Naive thymus-derived CD4-positive, alpha-beta T cell (primary cell): ENCODE data around the gene MCCD1. TPM values are rescaled to one million over a fixed set of nuclear protein-coding genes. Genes with fewer than 3 reads are reported as not detected.
A peak's percentile ranks its signal among the peaks of the same experiment; 100 is the strongest.
"Not testable (repeated sequence)": the region's sequence is repeated elsewhere in the genome, so short reads cannot be mapped to it uniquely, and the experiment has no call there.

ENCODE experiments used
- ATAC-seq: fragments of 150-1000 bp; cut with Tn5 transposase; 2 replicates; pipeline ENCODE4 v1.10.0; 2021; ENCODE audit warnings: mild to moderate bottlenecking, moderate library complexity
- CTCF ChIA-PET: fragments of 350-600 bp; sonication (Branson Sonifier 250); formaldehyde crosslinking; loops from one replicate; lab custom pipeline; 2021; ENCODE audit warnings: antibody characterized with exemption; lab: Charles Lee
- POLR2A ChIA-PET: fragments of 350-600 bp; sonication (Branson Sonifier 250); formaldehyde crosslinking; loops from one replicate; lab custom pipeline; 2021; ENCODE audit warnings: antibody characterized with exemption, inconsistent platforms; lab: Charles Lee
- DNase-seq, 9 donors: peaks; one replicate each; pipeline versions ENCODE4 v3.0.0 to v3.0.0-alpha.2; 2020 to 2022; ENCODE audit warnings: mixed read lengths in 1 of 9
- H3K27ac ChIP-seq: one replicate; pipeline ENCODE4 v1.7.0; 2013; ENCODE audit warnings: mild to moderate bottlenecking, low read depth, low read length, moderate library complexity
- H3K27me3 ChIP-seq, 2 donors: one replicate each; pipeline ENCODE4 v1.7.0; 2013; ENCODE audit warnings: low read length in 2 of 2, mild to moderate bottlenecking in 2 of 2, moderate library complexity in 2 of 2; ENCODE audit not compliant: control insufficient read depth in 2 of 2, insufficient read depth in 2 of 2
- H3K36me3 ChIP-seq, 3 experiments: 1 replicate in 2 of 3; 2 replicates in 1 of 3; pipeline ENCODE4 v1.7.0; 2013; ENCODE audit warnings: low read length in 3 of 3, mild to moderate bottlenecking in 3 of 3, moderate library complexity in 1 of 3; ENCODE audit not compliant: insufficient read depth in 3 of 3, control insufficient read depth in 2 of 3
- H3K4me1 ChIP-seq, 2 donors: one replicate each; pipeline ENCODE4 v1.7.0; 2013; ENCODE audit warnings: low read length in 2 of 2, mild to moderate bottlenecking in 2 of 2, moderate library complexity in 1 of 2; ENCODE audit not compliant: control insufficient read depth in 2 of 2, insufficient read depth in 2 of 2
- H3K4me3 ChIP-seq: 2 replicates; pipeline ENCODE4 v1.7.0; 2013; ENCODE audit warnings: mild to moderate bottlenecking, low read length
- H3K9me3 ChIP-seq, 3 experiments: 1 replicate in 2 of 3; 2 replicates in 1 of 3; pipeline ENCODE4 v1.7.0; 2013; ENCODE audit warnings: low read length in 3 of 3; ENCODE audit not compliant: control insufficient read depth in 2 of 3
- H3K27ac Mint-ChIP-seq, 9 donors: one replicate each; pipeline ENCODE4 v1.8.0; 2020 to 2022; ENCODE audit warnings: mixed read lengths in 9 of 9, mild to moderate bottlenecking in 8 of 9, moderate library complexity in 5 of 9, inconsistent platforms in 2 of 9
- H3K27me3 Mint-ChIP-seq, 5 donors: one replicate each; pipeline ENCODE4 v1.8.0; 2021 to 2022; ENCODE audit warnings: mixed read lengths in 5 of 5, mild to moderate bottlenecking in 1 of 5
- H3K36me3 Mint-ChIP-seq, 5 donors: one replicate each; pipeline ENCODE4 v1.8.0; 2020 to 2022; ENCODE audit warnings: mixed read lengths in 5 of 5, mild to moderate bottlenecking in 3 of 5, inconsistent platforms in 1 of 5
- H3K4me1 Mint-ChIP-seq, 7 donors: one replicate each; pipeline ENCODE4 v1.8.0; 2020 to 2022; ENCODE audit warnings: mixed read lengths in 7 of 7, mild to moderate bottlenecking in 3 of 7, inconsistent platforms in 1 of 7
- H3K4me3 Mint-ChIP-seq, 10 donors: one replicate each; pipeline ENCODE4 v1.8.0; 2020 to 2022; ENCODE audit warnings: mild to moderate bottlenecking in 10 of 10, mixed read lengths in 10 of 10, moderate library complexity in 6 of 10, inconsistent platforms in 2 of 10
- H3K9me3 Mint-ChIP-seq, 11 donors: one replicate each; pipeline ENCODE4 v1.8.0; 2020 to 2022; ENCODE audit warnings: mixed read lengths in 11 of 11, mild to moderate bottlenecking in 4 of 11, inconsistent platforms in 1 of 11, moderate library complexity in 1 of 11
- intact Hi-C, 2 donors: fragments of 100-400 bp; cut with micrococcal nuclease; formaldehyde crosslinking; loops; one replicate each; pipeline ENCODE4 v1.15.1; 2023
- polyA plus RNA-seq, 2 donors: library from polyadenylated mRNA; unstranded; fragments of 300-500 nt; fragmentation: Illumina TruSeq; gene quantifications; one replicate each; pipeline ENCODE4 v1.2.3, GENCODE V29; 2021
- total RNA-seq, 6 experiments: library from RNA in 5 of 6; stranded (reverse) in 5 of 6; gene quantifications; 1 replicate in 5 of 6; 2 replicates in 1 of 6; pipeline ENCODE4 v1.2.3 and lab custom pipeline; 2021 to 2026

Gene MCCD1
- total and polyA plus RNA-seq, 7 experiments from 2014 or later = not detected

DNA sequence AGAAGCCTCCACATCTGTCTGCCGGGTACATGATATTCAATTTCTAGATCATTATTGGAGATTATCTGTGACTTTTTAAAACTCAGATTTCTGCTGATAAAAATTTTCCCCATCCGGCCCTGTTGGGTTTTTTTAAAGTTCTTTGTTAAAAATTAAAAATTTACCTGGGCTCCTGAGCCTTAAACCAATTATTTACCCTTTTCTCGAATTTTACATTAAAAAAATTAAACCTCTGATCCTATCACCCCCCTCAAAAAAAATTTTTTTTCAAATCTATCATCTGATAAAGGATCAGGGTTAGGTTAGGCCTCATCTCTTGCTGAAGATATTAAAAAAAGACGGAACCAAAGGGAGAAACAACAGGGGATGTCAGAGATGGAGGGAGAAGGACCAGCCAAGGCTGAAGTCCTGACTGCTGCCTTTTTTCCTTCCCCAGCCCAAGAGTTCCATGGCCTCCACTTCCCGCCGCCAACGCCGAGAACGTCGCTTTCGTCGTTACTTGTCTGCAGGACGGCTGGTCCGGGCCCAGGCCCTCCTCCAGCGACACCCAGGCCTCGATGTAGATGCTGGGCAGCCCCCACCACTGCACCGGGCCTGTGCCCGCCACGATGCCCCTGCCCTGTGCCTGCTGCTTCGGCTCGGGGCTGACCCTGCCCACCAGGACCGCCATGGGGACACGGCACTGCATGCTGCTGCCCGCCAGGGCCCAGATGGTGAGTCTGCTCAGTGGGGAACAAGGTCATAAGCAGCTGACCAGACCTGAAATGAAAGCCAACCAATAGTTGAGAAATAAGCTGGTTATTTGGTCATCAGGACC, 19.2 kb downstream of the MCCD1 start:
- ATAC-seq = no peak
- ChIA-PET CTCF (interaction anchor here (1.0 to 13.5 kb wide), 6 partner anchors 12 to 282 kb away, joined by 3 to 501 read pairs (median 6); partner anchors contain the start of genes LST1, LTB, NCR3 and TNF), POLR2A (interaction anchor here (0.6 to 53.8 kb wide), 10 partner anchors 9 to 1424 kb away, joined by 3 to 3078 read pairs (median 4); partner anchors contain the start of genes AIF1, LSM2, LST1 and LTA)
- no peaks in the 10 kb centered on the region for H3K9me3 ChIP-seq
- intact Hi-C loops = loop anchor here (1.0 to 10.0 kb wide), 12 partner anchors 24 to 411 kb away; partner anchors contain the start of genes BAG6 (in 2 of the 2), PRRC2A (in 2 of the 2), ABHD16A (in 1 of the 2) and EHMT2 (in 1 of the 2)
- Mint-ChIP-seq H3K27me3 (no peaks in the 10 kb centered on the region), H3K9me3 (peaks cover 0 to 1% (median 0%) of the 10 kb centered on the region in 11 donors), H3K4me1 (peaks cover 22 to 49% (median 43%) of the 10 kb centered on the region in 7 donors), H3K36me3 (peaks cover 0 to 5% (median 0%) of the 10 kb centered on the region in 5 donors), H3K4me3 (peak overlapping the region; percentile 81 to 97 (median 91)), H3K27ac (peak overlapping the region; percentile 78 to 98 (median 95))
- no peaks in the 10 kb centered on the region for H3K36me3 ChIP-seq
- H3K27me3 ChIP-seq = no peaks in the 10 kb centered on the region
- H3K4me3 ChIP-seq = peak overlapping the region; percentile 68
- peaks cover 16 to 25% of the 10 kb centered on the region in 2 donors for H3K4me1 ChIP-seq
- peak overlapping the region; percentile 89 for H3K27ac ChIP-seq
- DNase-seq = no peak

DNA sequence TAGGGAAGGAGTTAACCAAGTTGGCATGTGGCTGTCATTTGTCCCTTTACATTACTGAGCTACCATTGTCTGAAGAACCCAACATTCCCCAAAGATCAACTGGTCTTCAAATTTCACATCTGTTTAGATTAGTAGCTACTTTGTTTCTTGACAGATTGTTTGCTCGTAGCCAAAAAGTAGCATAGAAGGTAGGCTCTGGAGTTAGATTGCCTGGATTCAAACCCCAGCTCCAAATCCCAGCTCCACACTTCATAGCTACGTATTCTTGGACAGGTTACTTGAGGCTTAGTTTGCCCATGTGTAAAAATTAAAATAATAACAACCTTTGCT, 19.7 kb downstream of the MCCD1 start:
- POLR2A ChIA-PET = interaction anchor here (0.8 to 53.8 kb wide), 6 partner anchors 9 to 278 kb away, joined by 3 to 3078 read pairs (median 3); partner anchors contain the start of genes AIF1, LST1, LTA and LTB
- peaks cover 22 to 45% (median 39%) of the 10 kb centered on the region in 7 donors for H3K4me1 Mint-ChIP-seq

DNA sequence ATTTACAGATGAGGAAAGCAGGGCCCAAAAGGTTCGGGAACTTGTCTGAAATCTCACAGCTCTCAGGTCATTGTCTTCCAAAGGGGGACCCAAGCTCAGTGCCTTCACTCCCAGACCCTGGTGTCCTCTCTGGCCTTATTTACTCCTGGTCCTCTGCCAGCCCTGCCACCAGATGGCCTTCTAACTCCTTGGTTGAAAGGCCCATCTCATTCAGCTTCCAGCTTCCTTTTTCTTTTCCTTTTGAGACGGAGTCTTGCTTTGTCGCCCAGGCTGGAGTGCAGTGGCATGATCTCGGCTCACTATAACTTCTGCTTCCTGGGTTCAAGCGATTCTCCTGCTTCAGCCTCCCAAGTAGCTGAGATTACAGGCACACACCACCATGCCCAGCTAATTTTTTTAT, 22.6 kb downstream of the MCCD1 start:
- H3K36me3 ChIP-seq, H3K4me3 ChIP-seq, H3K9me3 Mint-ChIP-seq, H3K27me3 ChIP-seq, H3K27me3 Mint-ChIP-seq, H3K9me3 ChIP-seq, H3K27ac ChIP-seq, H3K36me3 Mint-ChIP-seq: not testable (repeated sequence)
- CTCF ChIA-PET = interaction anchor here (0.6 to 13.5 kb wide), 19 partner anchors 9 to 279 kb away, joined by 3 to 501 read pairs (median 5); partner anchors contain the start of genes BAG6, DDX39B, LST1 and LTB
- peaks cover 20 to 24% of the 10 kb centered on the region in 2 donors for H3K4me1 ChIP-seq
- peak overlapping the region in 8 of 9 donors; percentile 36 to 86 (median 66) for H3K27ac Mint-ChIP-seq
- peak overlapping the region in 3 of 10 donors; percentile 17 to 56 (median 44) for H3K4me3 Mint-ChIP-seq
- intact Hi-C loops = loop anchor here (1.0 kb wide), 3 partner anchors 21 to 47 kb away; partner anchors contain the start of gene LTA (in 1 of the 2)
- peak in 8 of 9 donors; percentile 52 to 71 (median 60) for DNase-seq
- ATAC-seq = peak; percentile 44
- POLR2A ChIA-PET = interaction anchor here (1.2 to 53.8 kb wide), 7 partner anchors 8 to 279 kb away, joined by 5 to 3078 read pairs (median 7); partner anchors contain the start of genes ABHD16A, AIF1, BAG6 and DDX39B
- H3K4me1 Mint-ChIP-seq = peaks cover 20 to 48% (median 45%) of the 10 kb centered on the region in 7 donors

More for the DNA sequence above, 19.7 kb downstream of the MCCD1 start:
- Histone ChIP-seq H3K4me1 (peaks cover 16 to 21% of the 10 kb centered on the region in 2 donors), H3K36me3 (no peaks in the 10 kb centered on the region), H3K27ac (peak overlapping the region; percentile 89), H3K4me3 (no peak overlapping the region), H3K9me3 (no peaks in the 10 kb centered on the region), H3K27me3 (no peaks in the 10 kb centered on the region)
- CTCF ChIA-PET = interaction anchor here (0.5 to 13.5 kb wide), 6 partner anchors 21 to 282 kb away, joined by 3 to 501 read pairs (median 6); partner anchors contain the start of genes LST1, LTB, NCR3 and TNF
- Mint-ChIP-seq H3K9me3 (peaks cover 0 to 1% (median 0%) of the 10 kb centered on the region in 11 donors), H3K4me3 (peak overlapping the region in 5 of 10 donors; percentile 19 to 95 (median 81)), H3K27me3 (no peaks in the 10 kb centered on the region), H3K36me3 (peaks cover 0 to 6% (median 0%) of the 10 kb centered on the region in 5 donors), H3K27ac (peak overlapping the region; percentile 25 to 97 (median 78))
- intact Hi-C loops = loop anchor here in 1 of 2 donors (10.0 kb wide), 1 partner anchor 156 kb away; the partner anchor contains the start of genes ABHD16A and LY6G6F
- ATAC-seq (no peak), DNase-seq (no peak)

DNA sequence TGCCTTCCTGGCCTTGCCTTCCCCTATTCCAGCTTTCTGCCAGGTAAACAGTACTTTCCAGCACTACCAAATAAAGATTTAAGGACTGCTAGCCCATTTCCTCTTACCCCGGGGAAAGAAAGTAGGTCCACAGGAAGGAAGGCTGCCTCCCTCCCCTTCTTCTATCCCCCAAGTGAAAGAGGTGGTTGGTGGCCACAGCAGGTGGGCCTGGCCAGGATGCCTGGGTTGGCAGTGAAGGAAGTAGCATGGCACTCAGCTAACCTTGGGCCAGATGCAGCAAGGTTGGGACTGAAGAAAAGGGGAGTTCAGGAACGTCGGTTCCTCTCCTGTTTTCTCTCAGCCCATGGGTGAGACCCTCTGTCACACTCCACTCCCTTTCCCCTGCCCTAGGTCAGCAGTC, 27.5 kb downstream of the MCCD1 start:
- H3K4me1 ChIP-seq = peaks cover 43 to 50% of the 10 kb centered on the region in 2 donors
- peaks cover 5 to 37% (median 8%) of the 10 kb centered on the region in 5 donors for H3K36me3 Mint-ChIP-seq
- DNase-seq (no peak), ATAC-seq (no peak)
- H3K27me3 Mint-ChIP-seq = peaks cover 0 to 2% (median 0%) of the 10 kb centered on the region in 5 donors
- intact Hi-C loops = no loop called here
- no peaks in the 10 kb centered on the region for H3K27me3 ChIP-seq
- no peaks in the 10 kb centered on the region for H3K9me3 Mint-ChIP-seq
- H3K4me3 Mint-ChIP-seq = no peak overlapping the region
- no peak overlapping the region for H3K4me3 ChIP-seq
- ChIA-PET CTCF (interaction anchor here (0.7 to 13.5 kb wide), 3 partner anchors 24 to 41 kb away, joined by 3 to 298 read pairs (median 57); partner anchors contain the start of genes LST1, LTB, NCR3 and TNF), POLR2A (interaction anchor here (0.6 to 53.8 kb wide), 5 partner anchors 9 to 96 kb away, joined by 3 to 3078 read pairs (median 5); partner anchors contain the start of genes AIF1, BAG6, LST1 and LTA)
- H3K36me3 ChIP-seq = no peaks in the 10 kb centered on the region
- H3K27ac ChIP-seq = no peak overlapping the region
- no peaks in the 10 kb centered on the region for H3K9me3 ChIP-seq
- H3K27ac Mint-ChIP-seq = peak overlapping the region in 2 of 9 donors; percentile 12 to 21
- peaks cover 36 to 59% (median 52%) of the 10 kb centered on the region in 7 donors for H3K4me1 Mint-ChIP-seq

DNA sequence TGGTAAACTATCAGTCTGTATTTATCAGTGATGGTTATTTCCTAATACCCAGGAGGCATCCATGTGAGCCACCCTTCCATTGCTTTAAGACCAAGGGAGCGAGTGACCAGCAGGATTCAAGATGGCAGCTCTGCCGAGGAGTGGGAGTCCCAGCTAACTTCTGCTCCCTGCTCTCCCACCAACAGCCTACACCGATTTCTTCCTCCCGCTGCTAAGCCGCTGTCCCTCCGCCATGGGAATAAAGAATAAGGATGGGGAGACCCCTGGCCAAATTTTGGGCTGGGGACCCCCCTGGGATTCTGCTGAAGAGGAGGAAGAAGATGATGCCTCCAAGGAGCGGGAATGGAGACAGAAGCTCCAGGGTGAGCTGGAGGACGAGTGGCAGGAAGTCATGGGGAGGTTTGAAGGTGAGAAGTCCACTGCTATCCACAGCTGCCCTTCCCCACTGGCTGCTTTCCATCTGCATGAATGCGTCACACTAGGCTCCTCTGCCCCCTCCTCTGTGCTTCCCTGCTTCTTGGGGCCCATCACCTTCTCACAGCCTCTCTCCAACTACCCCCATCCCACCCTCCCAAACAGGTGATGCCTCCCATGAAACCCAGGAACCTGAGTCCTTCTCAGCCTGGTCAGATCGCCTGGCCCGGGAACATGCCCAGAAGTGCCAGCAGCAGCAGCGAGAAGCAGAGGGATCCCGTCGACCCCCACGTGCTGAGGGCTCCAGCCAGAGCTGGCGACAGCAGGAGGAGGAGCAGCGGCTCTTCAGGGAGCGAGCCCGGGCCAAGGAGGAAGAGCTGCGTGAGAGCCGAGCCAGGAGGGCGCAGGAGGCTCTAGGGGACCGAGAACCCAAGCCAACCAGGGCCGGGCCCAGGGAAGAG, 28.9 kb downstream of the MCCD1 start:
- Histone ChIP-seq H3K27ac (peak overlapping the region; percentile 57), H3K36me3 (no peaks in the 10 kb centered on the region), H3K4me3 (no peak overlapping the region), H3K4me1 (peaks cover 42 to 60% of the 10 kb centered on the region in 2 donors), H3K27me3 (no peaks in the 10 kb centered on the region), H3K9me3 (no peaks in the 10 kb centered on the region)
- H3K4me1 Mint-ChIP-seq = peaks cover 36 to 65% (median 56%) of the 10 kb centered on the region in 7 donors
- H3K36me3 Mint-ChIP-seq = peaks cover 5 to 41% (median 8%) of the 10 kb centered on the region in 5 donors
- ChIA-PET POLR2A (interaction anchor here (0.6 to 53.8 kb wide), 4 partner anchors 9 to 38 kb away, joined by 3 to 3078 read pairs (median 10); partner anchors contain the start of genes AIF1, DDX39B, LST1 and LTA), CTCF (interaction anchor here (0.7 to 13.5 kb wide), 4 partner anchors 14 to 40 kb away, joined by 3 to 298 read pairs (median 30); partner anchors contain the start of genes LST1, LTB and TNF)
- H3K9me3 Mint-ChIP-seq = no peaks in the 10 kb centered on the region
- H3K27me3 Mint-ChIP-seq = peaks cover 0 to 11% (median 0%) of the 10 kb centered on the region in 5 donors
- intact Hi-C loops = loop anchor here (2.0 kb wide), 2 partner anchors 17 to 23 kb away; partner anchors contain the start of gene TNF (in 1 of the 2)
- ATAC-seq (no peak), DNase-seq (no peak)
- peak overlapping the region in 7 of 10 donors; percentile 13 to 87 (median 75) for H3K4me3 Mint-ChIP-seq
- peak overlapping the region in 1 of 9 donors; percentile 89 for H3K27ac Mint-ChIP-seq
